Bronchial epithelial cell (primary cell): ENCODE measurements around the gene TMEM233. TPM values are rescaled to one million over a fixed set of nuclear protein-coding genes. Genes with fewer than 3 reads are reported as not detected.

Source experiments
- DNase-seq: peaks from one replicate; pipeline ENCODE4 v3.0.0-alpha.2; 2010; ENCODE audit warnings: low read depth
- FAIRE-seq: peaks from 2 replicates; lab custom pipeline; 2011; peaks lifted over from hg19 to GRCh38; lab: Jason Lieb, UNC
- H3K27me3 ChIP-seq: 2 replicates; pipeline ENCODE4 v1.5.1; 2011; ENCODE audit warnings: low read length; ENCODE audit not compliant: control insufficient read depth, insufficient read depth
- H3K36me3 ChIP-seq: 2 replicates; pipeline ENCODE4 v1.5.1; 2011; ENCODE audit warnings: low read length; ENCODE audit not compliant: control insufficient read depth, insufficient read depth
- H3K4me3 ChIP-seq: 2 replicates; pipeline ENCODE4 v1.5.1; 2011; ENCODE audit warnings: mild to moderate bottlenecking, low read depth, low read length, control low read depth
- CTCF ChIP-seq: IDR thresholded peaks from 2 replicates; pipeline ENCODE4 v1.5.1; 2011; ENCODE audit warnings: mild to moderate bottlenecking, moderate library complexity, low read length, control low read depth, inconsistent platforms; ENCODE audit not compliant: insufficient read depth, severe bottlenecking
- total RNA-seq: library from RNA; depleted of rRNA; stranded (reverse); fragments of >200 nt; gene quantifications from 2 replicates; pipeline ENCODE4 v1.2.1, GENCODE V29; 2014

TMEM233 gene
- total RNA-seq = not detected in 2 replicates

- peaks cover 6% of the 10 kb centered on the region for H3K27me3 ChIP-seq
- H3K4me3 ChIP-seq = no peak within 1 kb of the TSS
- no peak for TF ChIP-seq CTCF
- DNase-seq (no peak), FAIRE-seq (no peak)
- no peaks in the 10 kb centered on the region for H3K36me3 ChIP-seq
Measured at GRCh38 chr12:119593578-119594398, at the start of gene TMEM233. TMEM233 (plus strand) TSS chr12:119593774; CDS start chr12:119593849, 75 bp downstream.

- no peak for FAIRE-seq
- Histone ChIP-seq H3K4me3 (no peak overlapping the region), H3K27me3 (no peaks in the 10 kb centered on the region), H3K36me3 (no peaks in the 10 kb centered on the region)
- TF ChIP-seq CTCF = peak; percentile 82
- peak; percentile 61 for DNase-seq
Measured at GRCh38 chr12:119544765-119545625, 48.6 kb upstream of the TMEM233 start.

- Histone ChIP-seq H3K27me3 (no peaks in the 10 kb centered on the region), H3K4me3 (no peak overlapping the region), H3K36me3 (no peaks in the 10 kb centered on the region)
- no peak for FAIRE-seq
- DNase-seq = no peak
- TF ChIP-seq CTCF = no peak
Measured at GRCh38 chr12:119546340-119546739, 47.2 kb upstream of the TMEM233 start.

GRCh38 chr12:119547001-119547400 is 46.6 kb upstream of the TMEM233 start:
- no peak overlapping the region for H3K4me3 ChIP-seq
- no peak for TF ChIP-seq CTCF
- DNase-seq (no peak), FAIRE-seq (no peak)
- H3K27me3 ChIP-seq = no peaks in the 10 kb centered on the region
- no peaks in the 10 kb centered on the region for H3K36me3 ChIP-seq

- H3K36me3 ChIP-seq = no peaks in the 10 kb centered on the region
- DNase-seq (peak; percentile 33), FAIRE-seq (no peak)
- no peak overlapping the region for H3K4me3 ChIP-seq
- TF ChIP-seq CTCF = no peak
- H3K27me3 ChIP-seq = no peaks in the 10 kb centered on the region
Measured at GRCh38 chr12:119556854-119557253, 36.7 kb upstream of the TMEM233 start.
